ENCODE results near the gene CARMIL1. TPM values are rescaled to one million over a fixed set of nuclear protein-coding genes. Genes with fewer than 3 reads are reported as not detected.
A peak's percentile ranks its signal among the peaks of the same experiment; 100 is the strongest.

Gene CARMIL1
- total RNA-seq, 1 donor from 2014 or later: 19.1 TPM

DNA sequence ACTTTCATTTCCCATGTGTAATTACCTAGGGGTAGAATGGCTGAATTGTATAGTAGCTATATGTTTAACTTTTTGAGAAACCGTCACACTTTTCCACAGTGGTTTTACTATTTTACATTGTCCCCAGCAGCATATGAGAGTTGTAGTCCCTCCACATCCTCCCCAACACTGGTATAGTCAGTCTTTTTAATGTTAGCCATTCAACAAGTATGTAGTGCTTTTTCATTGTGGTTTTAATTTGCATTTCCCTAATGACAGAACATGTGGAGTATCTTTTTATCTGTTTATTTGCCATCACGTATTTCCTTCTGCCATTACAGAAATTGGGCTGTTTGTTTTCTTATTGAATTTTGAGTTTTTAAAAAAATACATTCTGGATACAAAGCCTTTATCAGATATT, 148.4 kb downstream of the CARMIL1 start:
- Histone ChIP-seq H3K9ac (ENCODE audit: low read length) (no peak overlapping the region), H3K27me3 (ENCODE audit: insufficient read depth, low read length) (no peaks in the 10 kb centered on the region), H3K4me2 (ENCODE audit: low read length) (no peak overlapping the region), H3K79me2 (ENCODE audit: insufficient read depth, low read length) (no peaks in the 10 kb centered on the region), H3K4me3 (ENCODE audit: insufficient read depth, low read depth, low read length) (no peak overlapping the region), H4K20me1 (ENCODE audit: insufficient read depth, low read length) (no peaks in the 10 kb centered on the region), H2AFZ (ENCODE audit: low read depth, low read length) (no peak overlapping the region), H3K27ac (ENCODE audit: low read depth, low read length) (no peak overlapping the region), H3K4me1 (ENCODE audit: insufficient read depth, low read length) (no peaks in the 10 kb centered on the region), H3K36me3 (ENCODE audit: insufficient read depth, low read length) (no peaks in the 10 kb centered on the region), H3K9me3 (ENCODE audit: insufficient read depth, low read depth, low read length) (no peaks in the 10 kb centered on the region)
- peak; percentile 20 for DNase-seq (ENCODE audit: low read depth)
- no peak for FAIRE-seq
- Mint-ChIP-seq H3K27ac (ENCODE audit: unreplicated experiment) (no peak overlapping the region), H3K36me3 (ENCODE audit: low read depth, unreplicated experiment) (peaks cover 3% of the 10 kb centered on the region), H3K27me3 (ENCODE audit: low read depth, unreplicated experiment) (no peaks in the 10 kb centered on the region), H3K9me3 (ENCODE audit: unreplicated experiment) (no peaks in the 10 kb centered on the region), H3K4me1 (ENCODE audit: low read depth, unreplicated experiment) (peaks cover 8% of the 10 kb centered on the region), H3K4me3 (ENCODE audit: unreplicated experiment) (no peak overlapping the region)
- TF ChIP-seq CTCF (IDR thresholded peaks at IDR 0.05; ENCODE audit: insufficient read depth, low read depth, low read length): no peak
- TF ChIP-seq EZH2 (IDR thresholded peaks at IDR 0.05; ENCODE audit: insufficient read depth, low read length): no peak

GRCh38 chr6:25428758-25429317, 149.7 kb downstream of the CARMIL1 start:
- Histone ChIP-seq H3K27me3 (ENCODE audit: insufficient read depth, low read length) (no peaks in the 10 kb centered on the region), H3K9me3 (ENCODE audit: insufficient read depth, low read depth, low read length) (no peaks in the 10 kb centered on the region), H3K4me1 (ENCODE audit: insufficient read depth, low read length) (no peaks in the 10 kb centered on the region), H4K20me1 (ENCODE audit: insufficient read depth, low read length) (no peaks in the 10 kb centered on the region), H3K27ac (ENCODE audit: low read depth, low read length) (no peak overlapping the region), H2AFZ (ENCODE audit: low read depth, low read length) (no peak overlapping the region), H3K9ac (ENCODE audit: low read length) (no peak overlapping the region), H3K4me3 (ENCODE audit: insufficient read depth, low read depth, low read length) (no peak overlapping the region), H3K36me3 (ENCODE audit: insufficient read depth, low read length) (no peaks in the 10 kb centered on the region), H3K79me2 (ENCODE audit: insufficient read depth, low read length) (no peaks in the 10 kb centered on the region), H3K4me2 (ENCODE audit: low read length) (no peak overlapping the region)
- Mint-ChIP-seq H3K27me3 (ENCODE audit: low read depth, unreplicated experiment) (no peaks in the 10 kb centered on the region), H3K36me3 (ENCODE audit: low read depth, unreplicated experiment) (peaks cover 3% of the 10 kb centered on the region), H3K4me1 (ENCODE audit: low read depth, unreplicated experiment) (peaks cover 8% of the 10 kb centered on the region), H3K4me3 (ENCODE audit: unreplicated experiment) (no peak overlapping the region), H3K9me3 (ENCODE audit: unreplicated experiment) (no peaks in the 10 kb centered on the region), H3K27ac (ENCODE audit: unreplicated experiment) (no peak overlapping the region)
- TF ChIP-seq CTCF (IDR thresholded peaks at IDR 0.05; ENCODE audit: insufficient read depth, low read depth, low read length) (no peak), EZH2 (IDR thresholded peaks at IDR 0.05; ENCODE audit: insufficient read depth, low read length) (no peak)
- FAIRE-seq: no peak
- peak; percentile 7 for DNase-seq (ENCODE audit: low read depth)

- Mint-ChIP-seq H3K36me3 (ENCODE audit: low read depth, unreplicated experiment) (peaks cover 4% of the 10 kb centered on the region), H3K27me3 (ENCODE audit: low read depth, unreplicated experiment) (no peaks in the 10 kb centered on the region), H3K4me3 (ENCODE audit: unreplicated experiment) (no peak overlapping the region), H3K4me1 (ENCODE audit: low read depth, unreplicated experiment) (peaks cover 8% of the 10 kb centered on the region), H3K27ac (ENCODE audit: unreplicated experiment) (no peak overlapping the region), H3K9me3 (ENCODE audit: unreplicated experiment) (no peaks in the 10 kb centered on the region)
- Histone ChIP-seq H3K36me3 (ENCODE audit: insufficient read depth, low read length) (no peaks in the 10 kb centered on the region), H3K4me2 (ENCODE audit: low read length) (no peak overlapping the region), H3K9ac (ENCODE audit: low read length) (no peak overlapping the region), H4K20me1 (ENCODE audit: insufficient read depth, low read length) (no peaks in the 10 kb centered on the region), H3K9me3 (ENCODE audit: insufficient read depth, low read depth, low read length) (no peaks in the 10 kb centered on the region), H3K27me3 (ENCODE audit: insufficient read depth, low read length) (no peaks in the 10 kb centered on the region), H3K27ac (ENCODE audit: low read depth, low read length) (no peak overlapping the region), H2AFZ (ENCODE audit: low read depth, low read length) (no peak overlapping the region), H3K79me2 (ENCODE audit: insufficient read depth, low read length) (no peaks in the 10 kb centered on the region), H3K4me3 (ENCODE audit: insufficient read depth, low read depth, low read length) (no peak overlapping the region), H3K4me1 (ENCODE audit: insufficient read depth, low read length) (no peaks in the 10 kb centered on the region)
- no peak for TF ChIP-seq CTCF (IDR thresholded peaks at IDR 0.05; ENCODE audit: insufficient read depth, low read depth, low read length)
- no peak for TF ChIP-seq EZH2 (IDR thresholded peaks at IDR 0.05; ENCODE audit: insufficient read depth, low read length)
- FAIRE-seq (no peak), DNase-seq (ENCODE audit: low read depth) (no peak)
These were observed 152.3 kb downstream of the CARMIL1 start for GRCh38 chr6:25431306-25431974.

Data from astrocyte (in vitro differentiated cells and primary cell).